Bronchial epithelial cell (primary cell): Measurements from ENCODE around the gene ZNF384. TPM values are rescaled to one million over a fixed set of nuclear protein-coding genes. Genes with fewer than 3 reads are reported as not detected.

Experiments
- DNase-seq: peaks from one replicate; pipeline ENCODE4 v3.0.0-alpha.2; 2010; ENCODE audit warnings: low read depth
- FAIRE-seq: peaks from 2 replicates; lab custom pipeline; 2011; peaks lifted over from hg19 to GRCh38; lab: Jason Lieb, UNC
- H3K27me3 ChIP-seq: 2 replicates; pipeline ENCODE4 v1.5.1; 2011; ENCODE audit warnings: low read length; ENCODE audit not compliant: control insufficient read depth, insufficient read depth
- H3K36me3 ChIP-seq: 2 replicates; pipeline ENCODE4 v1.5.1; 2011; ENCODE audit warnings: low read length; ENCODE audit not compliant: control insufficient read depth, insufficient read depth
- H3K4me3 ChIP-seq: 2 replicates; pipeline ENCODE4 v1.5.1; 2011; ENCODE audit warnings: mild to moderate bottlenecking, low read depth, low read length, control low read depth
- CTCF ChIP-seq: IDR thresholded peaks from 2 replicates; pipeline ENCODE4 v1.5.1; 2011; ENCODE audit warnings: mild to moderate bottlenecking, moderate library complexity, low read length, control low read depth, inconsistent platforms; ENCODE audit not compliant: insufficient read depth, severe bottlenecking
- total RNA-seq: library from RNA; depleted of rRNA; stranded (reverse); fragments of >200 nt; gene quantifications from 2 replicates; pipeline ENCODE4 v1.2.1, GENCODE V29; 2014

ZNF384 gene
- total RNA-seq, 1 donor from 2014 or later, result 5.3 TPM

GRCh38 chr12:6644903-6645302, 44.3 kb downstream of the ZNF384 start:
- Histone ChIP-seq H3K27me3 (no peaks in the 10 kb centered on the region), H3K36me3 (no peaks in the 10 kb centered on the region), H3K4me3 (no peak overlapping the region)
- TF ChIP-seq CTCF, result no peak
- DNase-seq (no peak), FAIRE-seq (no peak)

- DNase-seq (no peak), FAIRE-seq (no peak)
- Histone ChIP-seq H3K36me3 (no peaks in the 10 kb centered on the region), H3K4me3 (no peak overlapping the region), H3K27me3 (no peaks in the 10 kb centered on the region)
- TF ChIP-seq CTCF, result no peak
Measured at GRCh38 chr12:6644257-6644596, 44.9 kb downstream of the ZNF384 start.

- FAIRE-seq, result no peak
Measured at GRCh38 chr12:6643569-6644256, 45.5 kb downstream of the ZNF384 start.

GRCh38 chr12:6641131-6641530, 48.0 kb downstream of the ZNF384 start:
- no peak for FAIRE-seq
- no peaks in the 10 kb centered on the region for H3K36me3 ChIP-seq

More at GRCh38 chr12:6643569-6644256, 45.5 kb downstream of the ZNF384 start:
- no peaks in the 10 kb centered on the region for H3K27me3 ChIP-seq
- no peak for DNase-seq
- H3K36me3 ChIP-seq, result no peaks in the 10 kb centered on the region
- no peak for TF ChIP-seq CTCF
- H3K4me3 ChIP-seq, result no peak overlapping the region

GRCh38 chr12:6640497-6640896, 48.7 kb downstream of the ZNF384 start:
- no peak for DNase-seq
- H3K36me3 ChIP-seq, result no peaks in the 10 kb centered on the region
- TF ChIP-seq CTCF, result no peak
- H3K4me3 ChIP-seq, result no peak overlapping the region
- no peak for FAIRE-seq
- H3K27me3 ChIP-seq, result no peaks in the 10 kb centered on the region

More at GRCh38 chr12:6641131-6641530, 48.0 kb downstream of the ZNF384 start:
- DNase-seq, result no peak
- no peak overlapping the region for H3K4me3 ChIP-seq
- H3K27me3 ChIP-seq, result no peaks in the 10 kb centered on the region
- TF ChIP-seq CTCF, result no peak
